GM12878 (cell line): ENCODE measurements around the gene MEIS1. TPM values are rescaled to one million over a fixed set of nuclear protein-coding genes. Genes with fewer than 3 reads are reported as not detected.

Experiments used
- ATAC-seq: fragments of 200-7000 bp; cut with Tn5 transposase; 3 replicates; pipeline ENCODE4 v1.9.1; 2020; ENCODE audit warnings: mild to moderate bottlenecking, moderate library complexity
- BruUV-seq: library from RNA; stranded (reverse); fragments of 400-500 nt; replicated peaks from 2 replicates; lab custom pipeline; 2021; lab: Mats Ljungman, UMichigan
- CTCF ChIA-PET: fragments of 300-600 bp; sonication (Branson Sonifier 250); formaldehyde crosslinking; extraction: SDS; loops from one replicate; lab custom pipeline; 2021; ENCODE audit warnings: inconsistent platforms; lab: Yijun Ruan, JAX
- POLR2A ChIA-PET: fragments of 350-600 bp; formaldehyde crosslinking; extraction: SDS; loops from one replicate; lab custom pipeline; 2021; ENCODE audit warnings: inconsistent platforms; lab: Charles Lee
- RAD21 ChIA-PET: fragments of 300-600 bp; sonication (Branson Sonifier 250); formaldehyde crosslinking; loops from one replicate; lab custom pipeline; 2023; ENCODE audit warnings: antibody characterized with exemption; ENCODE audit not compliant: unreplicated experiment; lab: Charles Lee
- SMC1A ChIA-PET: fragments of 300-600 bp; sonication (Branson Sonifier 250); formaldehyde crosslinking; loops from one replicate; lab custom pipeline; 2023; ENCODE audit not compliant: unreplicated experiment, uncharacterized antibody; lab: Charles Lee
- DNase-seq: peaks from one replicate; pipeline ENCODE4 v3.0.0-alpha.2; 2011; ENCODE audit warnings: low read depth, low spot score
- FAIRE-seq: peaks from 3 replicates; lab custom pipeline; 2011; peaks lifted over from hg19 to GRCh38; lab: Jason Lieb, UNC
- H2AFZ ChIP-seq: 2 replicates; pipeline ENCODE4 v1.6.0; 2011; ENCODE audit warnings: low read depth, low read length, control low read depth; ENCODE audit not compliant: control insufficient read depth
- H3K27ac ChIP-seq: 2 replicates; pipeline ENCODE4 v1.5.1; 2011; ENCODE audit warnings: control low read depth; ENCODE audit not compliant: control insufficient read depth, insufficient read depth
- H3K27me3 ChIP-seq, 2 experiments: replicated peaks in 1 of 2; 2 replicates each; pipeline versions ENCODE4 v1.6.0 to v1.6.1; 2011; ENCODE audit warnings: low read length in 1 of 2; ENCODE audit not compliant: control insufficient read depth in 2 of 2, insufficient read depth in 2 of 2
- H3K36me3 ChIP-seq, 2 experiments: 2 replicates each; pipeline ENCODE4 v1.5.1; 2011; ENCODE audit warnings: low read length in 1 of 2; ENCODE audit not compliant: control insufficient read depth in 2 of 2, insufficient read depth in 2 of 2
- H3K4me1 ChIP-seq: 2 replicates; pipeline ENCODE4 v1.6.1; 2011; ENCODE audit warnings: mild to moderate bottlenecking, low read length, moderate library complexity, mixed read lengths; ENCODE audit not compliant: control insufficient read depth, insufficient read depth
- H3K4me2 ChIP-seq: 2 replicates; pipeline ENCODE4 v1.6.0; 2011; ENCODE audit warnings: control low read depth; ENCODE audit not compliant: control insufficient read depth, insufficient read depth
- H3K4me3 ChIP-seq: fragments of 200-600 bp; sonication (generic); 2 replicates; pipeline ENCODE4 v1.5.1; 2016
- H3K79me2 ChIP-seq: 2 replicates; pipeline ENCODE4 v1.6.0; 2011; ENCODE audit warnings: low read length; ENCODE audit not compliant: control insufficient read depth, insufficient read depth
- H3K9ac ChIP-seq: 2 replicates; pipeline ENCODE4 v1.8.0; 2011; ENCODE audit warnings: low read length, control low read depth, mixed read lengths; ENCODE audit not compliant: control insufficient read depth, insufficient read depth
- H3K9me3 ChIP-seq: replicated peaks from 3 replicates; pipeline ENCODE4 v1.5.1; 2011; ENCODE audit warnings: mild to moderate bottlenecking, low read length; ENCODE audit not compliant: control insufficient read depth, insufficient read depth
- H4K20me1 ChIP-seq: 2 replicates; pipeline ENCODE4 v1.6.0; 2011; ENCODE audit not compliant: control insufficient read depth, insufficient read depth
- CBFB ChIP-seq: IDR thresholded peaks from 2 replicates; pipeline ENCODE4 v1.6.1; 2016; ENCODE audit warnings: antibody characterized with exemption, low read depth
- EED ChIP-seq: sonication (generic); IDR thresholded peaks from 2 replicates; pipeline ENCODE4 v1.6.1; 2016; ENCODE audit warnings: antibody characterized with exemption, low read depth
- HDGF ChIP-seq: fragments of 450-650 bp; IDR thresholded peaks from 2 replicates; pipeline ENCODE4 v1.6.1; 2016; ENCODE audit warnings: antibody characterized with exemption
- MYC ChIP-seq: IDR thresholded peaks from 2 replicates; pipeline ENCODE4 v1.6.1; 2011; ENCODE audit warnings: mild to moderate bottlenecking, low read length, moderate library complexity, inconsistent platforms; ENCODE audit not compliant: insufficient read depth, insufficient replicate concordance, insufficient read length, severe bottlenecking
- NRF1 ChIP-seq: conservative IDR thresholded peaks from 2 replicates; pipeline ENCODE4 v1.6.1; 2011; ENCODE audit warnings: mild to moderate bottlenecking, low read depth, low read length, improper control_type of control experiment
- STAT1 ChIP-seq: fragments of 450-650 bp; conservative IDR thresholded peaks from 2 replicates; pipeline ENCODE4 v1.6.1; 2014; ENCODE audit warnings: antibody characterized with exemption, mild to moderate bottlenecking
- TCF3 ChIP-seq: IDR thresholded peaks from 2 replicates; pipeline ENCODE4 v1.6.1; 2012; ENCODE audit warnings: low read depth, mild to moderate bottlenecking, low read length, borderline replicate concordance; ENCODE audit not compliant: insufficient read depth
- TCF7 ChIP-seq: IDR thresholded peaks from 2 replicates; pipeline ENCODE4 v1.6.1; 2014; ENCODE audit warnings: antibody characterized with exemption, borderline replicate concordance
- WGBS: methylation state at CpG from one replicate; pipeline ENCODE4 v1.1.6; 2016; ENCODE audit warnings: low lambda C conversion rate; ENCODE audit not compliant: insufficient replicate concordance, insufficient coverage; ENCODE audit errors: missing lambda C conversion rate; 5-methylcytosine and 5-hydroxymethylcytosine counted together
- in situ Hi-C: fragments of 300-500 bp; cut with MboI; formaldehyde crosslinking; loops from 9 replicates; pipeline ENCODE4 v1.14.3; 2018; ENCODE audit warnings: mixed read lengths
- intact Hi-C: fragments of 100-400 bp; cut with micrococcal nuclease; formaldehyde crosslinking; loops from one replicate; pipeline ENCODE4 v1.14.2; 2022; ENCODE audit not compliant: unreplicated experiment
- polyA plus RNA-seq, 11 experiments: library from polyadenylated mRNA; depleted of rRNA in 4 of 11; unstranded in 6 of 11; stranded (reverse) in 5 of 11; fragments of >200 nt; fragmentation: Nextera tagmentation in 4 of 11; fragmentation: Illumina TruSeq in 1 of 11; extraction: Ambion mirVana in 4 of 11; extraction: Trizol in 1 of 11; gene quantifications; 1 replicate in 1 of 11; 2 replicates in 10 of 11; pipeline versions ENCODE4 v1.2.1 to v1.2.3, GENCODE V29; 2011 to 2016; ENCODE audit warnings: inconsistent platforms in 2 of 11, missing spikeins in 2 of 11, low read depth in 1 of 11
- total RNA-seq, 4 experiments: library from RNA; depleted of rRNA in 3 of 4; stranded (reverse); fragments of >200 nt in 3 of 4; fragmentation: Illumina TruSeq in 1 of 4; extraction: Trizol in 1 of 4; gene quantifications; 2 replicates each; pipeline versions ENCODE4 v1.2.1 to v1.2.3, GENCODE V29; 2013 to 2021
- TF ChIP-seq, protein P1 (sequence below): IDR thresholded peaks from 2 replicates; pipeline ENCODE4 v1.6.1; 2011; ENCODE audit warnings: low read depth, mild to moderate bottlenecking, low read length, moderate library complexity, borderline replicate concordance; ENCODE audit errors: extremely low read depth
- TF ChIP-seq, protein P2 (sequence below): fragments of 450-650 bp; IDR thresholded peaks from 2 replicates; pipeline ENCODE4 v1.6.1; 2016; ENCODE audit warnings: mild to moderate bottlenecking, moderate library complexity, borderline replicate concordance

Gene MEIS1
- total and polyA plus RNA-seq, 10 of the 15 experiments (the other 5 are each of a cell fraction or from before 2014, with no cell fraction given), result 0.04 to 0.31 (median 0.14) TPM; not detected in 6

DNA sequence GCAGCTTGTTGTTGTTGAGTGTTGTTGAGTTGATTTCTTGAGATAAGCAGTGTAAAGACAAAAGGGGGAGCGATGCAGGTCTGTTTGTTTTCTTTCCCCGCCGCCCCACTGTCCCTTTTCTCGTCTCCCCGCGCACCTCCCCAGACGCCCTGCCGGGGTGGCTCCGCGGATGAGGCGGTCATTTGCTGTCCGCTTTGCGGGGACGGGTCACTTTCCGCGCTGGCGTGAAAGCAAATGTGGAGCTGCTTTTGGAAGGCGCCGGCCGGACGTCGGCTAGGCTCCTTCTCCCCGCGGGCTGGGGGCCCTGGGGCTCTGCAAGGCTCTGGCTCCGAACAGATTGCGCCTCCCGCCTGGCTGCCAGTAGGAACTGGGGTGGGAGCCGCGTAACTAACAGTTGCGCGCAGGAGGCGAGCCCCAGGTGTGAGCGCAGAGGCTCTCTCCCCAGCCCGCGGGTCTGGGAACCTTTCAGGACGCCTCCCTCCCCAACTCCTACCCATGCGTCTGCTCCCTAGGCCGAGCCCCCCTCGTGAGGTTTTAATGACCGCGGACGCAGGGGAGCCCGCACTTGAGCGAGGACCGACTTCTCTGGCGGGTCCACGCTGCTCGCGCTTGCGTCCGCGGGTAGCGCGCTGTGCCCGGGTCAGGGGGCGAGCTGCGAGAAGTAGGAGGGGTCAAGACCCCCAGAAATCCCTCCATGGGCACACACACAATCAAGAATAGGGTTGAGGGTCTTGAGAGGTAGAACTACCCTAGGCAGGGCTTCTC, 146.6 kb downstream of the MEIS1 start:
- Histone ChIP-seq H3K27ac (no peak overlapping the region), H3K4me1 (no peaks in the 10 kb centered on the region), H3K27me3 (peaks cover 9 to 29% of the 10 kb centered on the region in 2 experiments), H3K36me3 (no peaks in the 10 kb centered on the region), H3K79me2 (no peaks in the 10 kb centered on the region)
- WGBS, result 51% methylated on average over 57 of the region's 57 CpGs
- FAIRE-seq, result no peak
- BruUV-seq, result no TSS peak
- DNase-seq, result no peak
- CTCF ChIA-PET, result no interaction called here
- TF ChIP-seq STAT1 (no peak), CBFB (no peak), TCF7 (no peak), MYC (no peak), TCF3 (no peak), NRF1 (no peak), HDGF (no peak), EED (no peak)
- TF ChIP-seq, protein P1, sequence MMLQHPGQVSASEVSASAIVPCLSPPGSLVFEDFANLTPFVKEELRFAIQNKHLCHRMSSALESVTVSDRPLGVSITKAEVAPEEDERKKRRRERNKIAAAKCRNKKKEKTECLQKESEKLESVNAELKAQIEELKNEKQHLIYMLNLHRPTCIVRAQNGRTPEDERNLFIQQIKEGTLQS, result no peak
- TF ChIP-seq, protein P2, sequence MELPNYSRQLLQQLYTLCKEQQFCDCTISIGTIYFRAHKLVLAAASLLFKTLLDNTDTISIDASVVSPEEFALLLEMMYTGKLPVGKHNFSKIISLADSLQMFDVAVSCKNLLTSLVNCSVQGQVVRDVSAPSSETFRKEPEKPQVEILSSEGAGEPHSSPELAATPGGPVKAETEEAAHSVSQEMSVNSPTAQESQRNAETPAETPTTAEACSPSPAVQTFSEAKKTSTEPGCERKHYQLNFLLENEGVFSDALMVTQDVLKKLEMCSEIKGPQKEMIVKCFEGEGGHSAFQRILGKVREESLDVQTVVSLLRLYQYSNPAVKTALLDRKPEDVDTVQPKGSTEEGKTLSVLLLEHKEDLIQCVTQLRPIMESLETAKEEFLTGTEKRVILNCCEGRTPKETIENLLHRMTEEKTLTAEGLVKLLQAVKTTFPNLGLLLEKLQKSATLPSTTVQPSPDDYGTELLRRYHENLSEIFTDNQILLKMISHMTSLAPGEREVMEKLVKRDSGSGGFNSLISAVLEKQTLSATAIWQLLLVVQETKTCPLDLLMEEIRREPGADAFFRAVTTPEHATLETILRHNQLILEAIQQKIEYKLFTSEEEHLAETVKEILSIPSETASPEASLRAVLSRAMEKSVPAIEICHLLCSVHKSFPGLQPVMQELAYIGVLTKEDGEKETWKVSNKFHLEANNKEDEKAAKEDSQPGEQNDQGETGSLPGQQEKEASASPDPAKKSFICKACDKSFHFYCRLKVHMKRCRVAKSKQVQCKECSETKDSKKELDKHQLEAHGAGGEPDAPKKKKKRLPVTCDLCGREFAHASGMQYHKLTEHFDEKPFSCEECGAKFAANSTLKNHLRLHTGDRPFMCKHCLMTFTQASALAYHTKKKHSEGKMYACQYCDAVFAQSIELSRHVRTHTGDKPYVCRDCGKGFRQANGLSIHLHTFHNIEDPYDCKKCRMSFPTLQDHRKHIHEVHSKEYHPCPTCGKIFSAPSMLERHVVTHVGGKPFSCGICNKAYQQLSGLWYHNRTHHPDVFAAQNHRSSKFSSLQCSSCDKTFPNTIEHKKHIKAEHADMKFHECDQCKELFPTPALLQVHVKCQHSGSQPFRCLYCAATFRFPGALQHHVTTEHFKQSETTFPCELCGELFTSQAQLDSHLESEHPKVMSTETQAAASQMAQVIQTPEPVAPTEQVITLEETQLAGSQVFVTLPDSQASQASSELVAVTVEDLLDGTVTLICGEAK, result no peak
- TF ChIP-seq, all 136 proteins: peak for 0
- ChIA-PET RAD21 (no interaction called here), POLR2A (no interaction called here), SMC1A (no interaction called here)
- intact Hi-C loops, result no loop called here
- no peak overlapping the region for H2AFZ ChIP-seq
- H4K20me1 ChIP-seq, result no peaks in the 10 kb centered on the region
- H3K4me3 ChIP-seq, result no peak overlapping the region
- H3K9me3 ChIP-seq, result no peaks in the 10 kb centered on the region
- no peak for ATAC-seq
- H3K4me2 ChIP-seq, result no peak overlapping the region
- in situ Hi-C loops, result no loop called here
- no peak overlapping the region for H3K9ac ChIP-seq
